H1 (cell line): ENCODE results near the gene TGM5. TPM values are rescaled to one million over a fixed set of nuclear protein-coding genes. Genes with fewer than 3 reads are reported as not detected.

ENCODE experiments used
- ASH2L ChIP-seq: fragments of 200-600, 300-600 bp; sonication (generic); IDR thresholded peaks from one replicate; pipeline ENCODE4 v1.7.1; 2017; ENCODE audit warnings: low read length
- BRCA1 ChIP-seq: IDR thresholded peaks from 2 replicates; pipeline ENCODE4 v1.6.1; 2012; ENCODE audit warnings: low read depth, low read length, improper control_type of control experiment
- CBX8 ChIP-seq: fragments of 300-800, 300-1000 bp; sonication (generic); IDR thresholded peaks from 2 replicates; pipeline ENCODE4 v1.7.1; 2016; ENCODE audit warnings: low read depth, low read length, borderline replicate concordance
- CEBPB ChIP-seq: IDR thresholded peaks from 2 replicates; pipeline ENCODE4 v1.6.1; 2012; ENCODE audit warnings: low read depth, low read length
- MAX ChIP-seq: IDR thresholded peaks from 2 replicates; pipeline ENCODE4 v1.6.1; 2012; ENCODE audit warnings: inconsistent platforms
- RFX5 ChIP-seq: IDR thresholded peaks from 2 replicates; pipeline ENCODE4 v1.6.1; 2011; ENCODE audit warnings: low read depth, low read length, improper control_type of control experiment, borderline replicate concordance
- RNF2 ChIP-seq: fragments of 200-900, 300-1000 bp; sonication (generic); IDR thresholded peaks from 2 replicates; pipeline ENCODE4 v1.7.1; 2016; ENCODE audit warnings: borderline replicate concordance, low read depth, mild to moderate bottlenecking, antibody characterized with exemption, low read length; ENCODE audit not compliant: poor library complexity, severe bottlenecking; ENCODE audit errors: missing control alignments
- SP2 ChIP-seq: IDR thresholded peaks from 2 replicates; pipeline ENCODE4 v1.6.1; 2012; ENCODE audit warnings: mild to moderate bottlenecking, low read length, inconsistent platforms
- TEAD4 ChIP-seq: IDR thresholded peaks from 2 replicates; pipeline ENCODE4 v1.6.1; 2012; ENCODE audit warnings: low read depth, low read length, inconsistent platforms, mixed read lengths
- polyA plus RNA-seq, 7 experiments: library from polyadenylated mRNA; depleted of rRNA in 3 of 7; stranded (reverse) in 5 of 7; unstranded in 2 of 7; fragments of >200 nt in 5 of 7; fragments of 200-250 nt in 2 of 7; gene quantifications; 1 replicate in 5 of 7; 2 replicates in 1 of 7; 4 replicates in 1 of 7; pipeline versions ENCODE4 v1.2.1 to v1.2.3, GENCODE V29; 2011 to 2013; ENCODE audit warnings: missing spikeins in 2 of 7, mixed read lengths in 2 of 7
- total RNA-seq: library from RNA; stranded (reverse); fragmentation: NEBNext Ultra II Directional; extraction: Animal tissue kit (Norgen Biotek cat#: 25700); gene quantifications from 2 replicates; pipeline ENCODE4 v1.2.1, GENCODE V29; 2021
- TF ChIP-seq, protein P1 (sequence below): fragments of 300-600 bp; sonication (generic); IDR thresholded peaks from 2 replicates; pipeline ENCODE4 v1.7.1; 2012; ENCODE audit warnings: low read length, moderate library complexity, mild to moderate bottlenecking, inconsistent platforms; ENCODE audit not compliant: insufficient replicate concordance

The TGM5 gene
- total and polyA plus RNA-seq, 2 of the 8 experiments (the other 6 are each of a cell fraction or from before 2014, with no cell fraction given), result not detected

GRCh38 chr15:43294091-43294706, 27.5 kb upstream of the TGM5 start (continued):
- TF ChIP-seq, protein P1, sequence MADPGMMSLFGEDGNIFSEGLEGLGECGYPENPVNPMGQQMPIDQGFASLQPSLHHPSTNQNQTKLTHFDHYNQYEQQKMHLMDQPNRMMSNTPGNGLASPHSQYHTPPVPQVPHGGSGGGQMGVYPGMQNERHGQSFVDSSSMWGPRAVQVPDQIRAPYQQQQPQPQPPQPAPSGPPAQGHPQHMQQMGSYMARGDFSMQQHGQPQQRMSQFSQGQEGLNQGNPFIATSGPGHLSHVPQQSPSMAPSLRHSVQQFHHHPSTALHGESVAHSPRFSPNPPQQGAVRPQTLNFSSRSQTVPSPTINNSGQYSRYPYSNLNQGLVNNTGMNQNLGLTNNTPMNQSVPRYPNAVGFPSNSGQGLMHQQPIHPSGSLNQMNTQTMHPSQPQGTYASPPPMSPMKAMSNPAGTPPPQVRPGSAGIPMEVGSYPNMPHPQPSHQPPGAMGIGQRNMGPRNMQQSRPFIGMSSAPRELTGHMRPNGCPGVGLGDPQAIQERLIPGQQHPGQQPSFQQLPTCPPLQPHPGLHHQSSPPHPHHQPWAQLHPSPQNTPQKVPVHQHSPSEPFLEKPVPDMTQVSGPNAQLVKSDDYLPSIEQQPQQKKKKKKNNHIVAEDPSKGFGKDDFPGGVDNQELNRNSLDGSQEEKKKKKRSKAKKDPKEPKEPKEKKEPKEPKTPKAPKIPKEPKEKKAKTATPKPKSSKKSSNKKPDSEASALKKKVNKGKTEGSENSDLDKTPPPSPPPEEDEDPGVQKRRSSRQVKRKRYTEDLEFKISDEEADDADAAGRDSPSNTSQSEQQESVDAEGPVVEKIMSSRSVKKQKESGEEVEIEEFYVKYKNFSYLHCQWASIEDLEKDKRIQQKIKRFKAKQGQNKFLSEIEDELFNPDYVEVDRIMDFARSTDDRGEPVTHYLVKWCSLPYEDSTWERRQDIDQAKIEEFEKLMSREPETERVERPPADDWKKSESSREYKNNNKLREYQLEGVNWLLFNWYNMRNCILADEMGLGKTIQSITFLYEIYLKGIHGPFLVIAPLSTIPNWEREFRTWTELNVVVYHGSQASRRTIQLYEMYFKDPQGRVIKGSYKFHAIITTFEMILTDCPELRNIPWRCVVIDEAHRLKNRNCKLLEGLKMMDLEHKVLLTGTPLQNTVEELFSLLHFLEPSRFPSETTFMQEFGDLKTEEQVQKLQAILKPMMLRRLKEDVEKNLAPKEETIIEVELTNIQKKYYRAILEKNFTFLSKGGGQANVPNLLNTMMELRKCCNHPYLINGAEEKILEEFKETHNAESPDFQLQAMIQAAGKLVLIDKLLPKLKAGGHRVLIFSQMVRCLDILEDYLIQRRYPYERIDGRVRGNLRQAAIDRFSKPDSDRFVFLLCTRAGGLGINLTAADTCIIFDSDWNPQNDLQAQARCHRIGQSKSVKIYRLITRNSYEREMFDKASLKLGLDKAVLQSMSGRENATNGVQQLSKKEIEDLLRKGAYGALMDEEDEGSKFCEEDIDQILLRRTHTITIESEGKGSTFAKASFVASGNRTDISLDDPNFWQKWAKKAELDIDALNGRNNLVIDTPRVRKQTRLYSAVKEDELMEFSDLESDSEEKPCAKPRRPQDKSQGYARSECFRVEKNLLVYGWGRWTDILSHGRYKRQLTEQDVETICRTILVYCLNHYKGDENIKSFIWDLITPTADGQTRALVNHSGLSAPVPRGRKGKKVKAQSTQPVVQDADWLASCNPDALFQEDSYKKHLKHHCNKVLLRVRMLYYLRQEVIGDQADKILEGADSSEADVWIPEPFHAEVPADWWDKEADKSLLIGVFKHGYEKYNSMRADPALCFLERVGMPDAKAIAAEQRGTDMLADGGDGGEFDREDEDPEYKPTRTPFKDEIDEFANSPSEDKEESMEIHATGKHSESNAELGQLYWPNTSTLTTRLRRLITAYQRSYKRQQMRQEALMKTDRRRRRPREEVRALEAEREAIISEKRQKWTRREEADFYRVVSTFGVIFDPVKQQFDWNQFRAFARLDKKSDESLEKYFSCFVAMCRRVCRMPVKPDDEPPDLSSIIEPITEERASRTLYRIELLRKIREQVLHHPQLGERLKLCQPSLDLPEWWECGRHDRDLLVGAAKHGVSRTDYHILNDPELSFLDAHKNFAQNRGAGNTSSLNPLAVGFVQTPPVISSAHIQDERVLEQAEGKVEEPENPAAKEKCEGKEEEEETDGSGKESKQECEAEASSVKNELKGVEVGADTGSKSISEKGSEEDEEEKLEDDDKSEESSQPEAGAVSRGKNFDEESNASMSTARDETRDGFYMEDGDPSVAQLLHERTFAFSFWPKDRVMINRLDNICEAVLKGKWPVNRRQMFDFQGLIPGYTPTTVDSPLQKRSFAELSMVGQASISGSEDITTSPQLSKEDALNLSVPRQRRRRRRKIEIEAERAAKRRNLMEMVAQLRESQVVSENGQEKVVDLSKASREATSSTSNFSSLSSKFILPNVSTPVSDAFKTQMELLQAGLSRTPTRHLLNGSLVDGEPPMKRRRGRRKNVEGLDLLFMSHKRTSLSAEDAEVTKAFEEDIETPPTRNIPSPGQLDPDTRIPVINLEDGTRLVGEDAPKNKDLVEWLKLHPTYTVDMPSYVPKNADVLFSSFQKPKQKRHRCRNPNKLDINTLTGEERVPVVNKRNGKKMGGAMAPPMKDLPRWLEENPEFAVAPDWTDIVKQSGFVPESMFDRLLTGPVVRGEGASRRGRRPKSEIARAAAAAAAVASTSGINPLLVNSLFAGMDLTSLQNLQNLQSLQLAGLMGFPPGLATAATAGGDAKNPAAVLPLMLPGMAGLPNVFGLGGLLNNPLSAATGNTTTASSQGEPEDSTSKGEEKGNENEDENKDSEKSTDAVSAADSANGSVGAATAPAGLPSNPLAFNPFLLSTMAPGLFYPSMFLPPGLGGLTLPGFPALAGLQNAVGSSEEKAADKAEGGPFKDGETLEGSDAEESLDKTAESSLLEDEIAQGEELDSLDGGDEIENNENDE, result no peak
- TF ChIP-seq TEAD4 (no peak), ASH2L (no peak), RNF2 (no peak), CEBPB (no peak), CBX8 (no peak), MAX (no peak), RFX5 (no peak), BRCA1 (no peak), SP2 (no peak)
